Putamen (tissue), 1 donor: ENCODE data around the gene GTF3C2.
"Not testable (repeated sequence)": the region's sequence is repeated elsewhere in the genome, so short reads cannot be mapped to it uniquely, and the experiment has no call there.

Experiments used
- DNase-seq: peaks from one replicate; pipeline ENCODE4 v3.0.0-alpha.2; 2016; ENCODE audit warnings: low spot score

Gene GTF3C2

DNA sequence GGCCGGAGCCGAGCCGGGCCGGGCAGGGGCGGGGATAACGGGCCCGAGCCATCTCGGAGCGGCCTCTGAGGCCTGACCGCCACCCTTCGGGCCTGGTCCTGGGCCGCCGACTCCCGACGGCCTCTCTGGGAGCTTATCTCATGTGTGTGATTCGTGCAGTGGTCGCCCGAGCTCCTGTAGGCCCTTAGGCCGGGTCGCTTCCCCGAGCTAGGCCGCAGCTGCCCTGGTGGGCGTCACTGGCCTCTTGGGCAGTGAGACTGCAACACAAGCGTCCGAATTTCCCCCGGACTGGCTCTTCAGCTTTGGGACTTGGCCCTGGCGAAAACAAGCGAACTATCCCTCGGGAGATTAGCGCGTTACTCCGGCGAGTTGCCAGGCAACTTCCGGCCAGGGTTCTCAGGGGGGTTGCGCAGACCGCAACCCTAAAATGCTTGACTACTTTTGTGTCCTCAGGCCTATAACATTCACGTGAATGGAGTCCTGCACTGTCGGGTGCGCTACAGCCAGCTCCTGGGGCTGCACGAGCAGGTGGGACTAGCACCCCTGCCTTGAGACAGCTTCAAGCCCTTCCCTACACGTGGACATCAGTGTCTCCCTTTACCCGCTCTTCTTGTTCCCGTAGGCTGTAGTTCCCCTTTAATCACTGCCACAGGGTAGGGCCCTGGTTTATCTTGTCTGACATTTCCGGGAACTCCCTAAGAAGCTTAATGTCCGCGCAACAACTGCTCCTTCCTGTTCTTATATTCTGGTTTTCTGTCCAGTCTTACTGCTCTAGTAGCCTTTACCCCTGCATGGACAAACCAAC lies 14.5 kb upstream of the GTF3C2 start:
- no peak for DNase-seq

DNA sequence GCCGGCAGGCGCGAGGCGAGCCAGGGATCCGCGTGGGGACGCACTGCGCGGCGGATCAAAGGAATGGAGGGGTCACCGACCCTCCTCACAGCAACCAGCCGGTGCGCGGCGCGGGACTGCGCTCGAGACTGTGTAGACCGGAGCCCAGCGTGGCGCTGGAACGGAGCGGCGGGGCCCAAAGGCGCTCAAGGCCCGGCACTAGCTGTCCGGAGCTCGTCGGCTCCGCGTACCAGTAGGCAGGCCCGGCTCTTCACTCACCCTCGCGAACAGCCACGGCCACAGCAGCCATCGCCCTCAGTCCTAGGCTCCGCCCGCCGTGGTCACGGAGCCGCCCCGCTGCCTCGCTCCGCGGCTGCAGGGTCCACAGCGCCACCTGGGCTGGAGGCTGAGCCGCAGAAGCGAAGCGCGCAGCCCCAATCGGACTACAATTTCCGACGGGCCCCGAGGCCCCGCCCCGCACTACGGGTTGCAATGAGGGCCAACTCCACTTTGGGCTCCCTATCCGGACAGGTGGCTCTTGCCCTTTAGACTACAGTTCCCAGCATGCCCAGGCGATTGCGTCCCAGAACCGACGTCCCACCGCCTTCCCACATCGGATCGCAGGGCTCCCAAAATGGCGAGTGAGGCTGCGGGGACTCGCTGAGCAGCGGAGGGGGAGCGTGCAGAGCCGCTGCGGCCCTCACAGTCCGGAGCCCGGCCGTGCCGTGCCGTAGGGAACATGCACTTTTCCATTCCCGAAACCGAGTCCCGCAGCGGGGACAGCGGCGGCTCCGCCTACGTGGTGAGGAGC lies 13.7 kb upstream of the GTF3C2 start, which contains the start of the genes EIF2B4 and SNX17:
Gene EIF2B4 (minus strand): TSS at position 313 of the 790 bp plus-strand sequence. CDS start 24 bp downstream, at position 289.
Gene SNX17 (plus strand): TSS at position 591 of the 790 bp plus-strand sequence. CDS start 128 bp downstream, at position 719.
- peak; percentile 99 for DNase-seq

DNA sequence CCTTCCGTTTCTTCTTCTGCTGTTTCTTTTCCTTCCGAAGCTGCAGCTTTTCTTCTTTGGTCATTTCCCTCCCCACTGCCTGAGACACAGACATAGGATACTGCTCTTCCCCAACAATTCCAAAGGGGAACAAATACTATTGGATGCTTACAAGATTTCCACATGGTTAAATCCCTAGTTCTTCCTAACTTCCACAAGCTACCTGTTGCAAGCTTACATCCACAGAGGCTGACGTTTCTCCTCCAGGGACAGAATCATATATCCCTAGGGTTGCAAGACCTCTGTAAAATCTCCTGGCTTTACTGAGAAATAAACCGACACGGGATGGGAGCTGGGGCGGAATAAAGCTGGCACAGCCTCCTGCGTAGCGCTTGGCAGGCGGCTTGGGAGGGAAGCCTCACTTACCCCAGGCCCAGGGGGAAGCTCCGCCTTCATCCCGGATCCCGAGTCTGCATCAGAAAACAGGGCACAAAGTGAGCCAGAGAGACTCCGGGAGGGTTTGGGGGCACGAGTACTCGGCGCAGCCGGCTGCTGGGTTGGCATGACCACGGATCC lies 13.0 kb upstream of the GTF3C2 start:
- DNase-seq, result peak; percentile 57

DNA sequence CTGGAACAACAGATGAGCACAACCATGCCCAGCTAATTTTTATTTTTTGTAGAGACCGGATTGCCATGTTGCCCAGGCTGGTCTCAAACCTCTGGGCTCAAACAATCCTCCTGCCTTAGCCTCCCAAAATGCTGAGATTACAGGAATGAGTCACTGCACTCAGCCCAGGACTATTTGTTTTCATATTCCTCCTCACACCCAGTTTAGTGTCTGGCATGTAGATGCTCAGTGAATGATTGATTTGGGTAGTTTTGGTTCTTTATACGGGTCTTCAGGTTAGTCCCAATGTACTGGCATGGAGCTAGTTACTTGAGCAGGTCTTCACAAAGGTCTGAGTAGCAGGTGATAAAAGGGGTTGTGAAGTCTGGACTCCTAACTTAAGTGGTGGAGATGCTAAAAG lies 7.4 kb upstream of the GTF3C2 start:
- DNase-seq, result no peak

DNA sequence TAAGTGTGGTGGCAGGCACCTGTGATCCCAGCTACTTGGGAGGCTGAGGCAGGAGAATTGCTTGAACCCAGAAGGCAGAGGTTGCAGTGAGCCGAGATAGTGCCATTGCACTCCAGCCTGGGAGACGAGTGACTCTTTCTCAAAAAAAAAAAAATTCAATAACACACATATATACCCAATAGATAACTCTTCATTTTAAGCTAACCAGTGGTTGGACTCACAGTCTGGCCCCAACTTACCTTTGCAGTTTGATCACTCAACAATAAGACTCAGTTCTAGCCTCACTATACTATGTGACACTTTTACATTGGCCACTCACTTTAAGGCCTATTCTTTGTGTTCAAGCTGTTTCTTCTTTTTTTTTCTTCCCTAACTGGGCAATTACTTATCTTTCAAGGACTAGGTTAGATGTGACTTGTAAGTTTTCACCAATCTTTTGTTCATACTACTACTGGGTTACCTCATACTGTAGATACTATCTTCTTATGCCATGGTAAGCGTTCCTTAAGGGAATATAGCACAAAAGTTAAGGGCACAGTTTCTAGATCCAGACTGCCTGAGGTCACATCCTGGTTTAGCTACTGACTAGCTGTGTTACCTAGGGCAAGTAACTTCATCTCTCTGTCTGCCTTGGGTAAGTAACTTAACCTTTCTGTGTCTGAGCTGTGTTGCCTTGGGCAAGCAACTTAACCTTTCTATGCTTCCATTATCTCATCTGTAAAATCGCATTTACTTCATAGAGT lies 6.3 kb upstream of the GTF3C2 start:
- no peak for DNase-seq

DNA sequence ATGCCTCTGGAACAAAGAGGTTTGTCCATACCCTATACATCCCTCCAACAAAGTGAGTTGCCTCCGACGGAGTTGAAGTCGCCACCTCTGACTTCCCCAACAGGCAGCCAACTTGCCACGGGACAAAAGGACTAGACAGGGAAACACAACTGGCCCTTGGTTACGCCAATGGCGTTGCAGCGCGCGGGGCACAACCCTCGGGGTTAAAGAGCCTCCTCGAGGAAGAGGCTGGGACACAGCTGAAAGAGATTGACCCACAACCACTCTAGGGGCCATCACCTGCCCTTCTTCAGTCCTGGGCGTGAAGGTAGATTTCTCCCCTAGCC lies 545 bp downstream of the GTF3C2 start:
- DNase-seq, result no peak

DNA sequence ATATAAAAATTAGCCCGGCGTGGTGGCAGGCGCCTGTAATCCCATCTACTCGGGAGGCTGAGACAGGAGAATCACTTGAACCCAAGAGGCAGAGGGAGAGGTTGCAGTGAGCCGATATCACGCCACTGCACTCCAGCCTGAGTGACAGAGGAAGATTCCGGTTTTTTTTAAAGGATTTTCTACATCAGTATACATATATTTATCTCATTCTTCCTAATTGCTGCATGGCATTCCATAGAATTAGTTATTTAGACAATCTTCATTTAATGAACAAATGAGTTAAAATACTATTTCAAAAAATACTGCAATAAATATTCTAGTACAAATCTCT lies 2.0 kb downstream of the GTF3C2 start:
- DNase-seq, result no peak

DNA sequence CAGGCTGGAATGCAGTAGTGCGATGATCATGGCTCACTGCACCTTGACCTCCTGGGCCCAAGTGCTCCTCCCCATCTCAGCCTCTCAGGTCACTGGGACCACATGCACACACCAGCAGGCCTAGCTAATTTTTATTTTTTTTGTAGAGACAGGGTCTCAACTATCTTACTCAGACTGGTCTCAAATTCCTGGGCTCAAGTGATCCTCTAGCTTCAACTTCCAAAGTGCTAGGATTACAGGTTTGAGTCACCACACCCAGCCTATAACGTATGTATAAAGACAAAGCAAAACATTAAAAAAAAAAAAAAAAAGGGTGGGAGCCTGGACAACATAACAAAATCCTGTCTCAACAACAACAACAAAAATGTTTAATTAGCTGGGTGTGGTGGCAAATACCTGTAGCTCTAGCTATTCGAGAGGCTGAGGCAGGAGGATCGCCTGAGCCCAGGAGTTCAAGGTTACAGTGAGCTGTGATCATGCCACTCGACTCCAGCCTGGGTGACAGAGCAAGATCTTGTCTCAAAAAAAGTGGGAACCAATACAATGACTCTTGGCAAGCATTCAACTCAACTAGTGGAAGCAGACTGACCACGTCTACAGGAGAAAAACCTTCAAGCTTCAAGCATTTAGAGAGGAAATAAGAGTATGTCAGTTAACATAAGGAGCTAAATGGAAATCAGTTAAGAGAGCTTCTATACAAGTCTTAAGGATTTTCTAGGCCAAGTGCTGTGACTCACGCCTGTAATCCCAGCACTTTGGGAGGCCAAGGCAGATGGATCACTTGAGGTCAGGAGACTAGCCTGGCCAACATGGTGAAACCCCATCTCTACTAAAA lies 2.6 kb downstream of the GTF3C2 start:
- no peak for DNase-seq

DNA sequence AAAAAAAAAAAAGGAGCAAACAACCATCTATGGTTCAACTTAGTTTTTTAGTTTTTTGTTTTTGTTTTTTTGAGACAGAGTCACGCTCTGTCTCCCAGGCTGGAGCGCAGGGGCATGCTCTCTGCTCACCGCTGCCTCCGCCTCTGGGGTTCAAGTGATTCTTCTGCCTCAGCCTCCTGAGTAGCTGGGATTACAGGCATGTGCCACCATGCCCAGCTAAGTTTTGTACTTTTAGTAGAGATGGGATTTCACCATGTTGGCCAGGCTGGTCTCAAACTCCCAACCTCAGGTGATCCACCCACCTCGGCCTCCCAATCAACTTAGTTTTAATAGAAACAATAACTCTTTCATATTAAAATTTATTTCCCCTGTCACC lies 3.2 kb downstream of the GTF3C2 start:
- not testable (repeated sequence) for DNase-seq

DNA sequence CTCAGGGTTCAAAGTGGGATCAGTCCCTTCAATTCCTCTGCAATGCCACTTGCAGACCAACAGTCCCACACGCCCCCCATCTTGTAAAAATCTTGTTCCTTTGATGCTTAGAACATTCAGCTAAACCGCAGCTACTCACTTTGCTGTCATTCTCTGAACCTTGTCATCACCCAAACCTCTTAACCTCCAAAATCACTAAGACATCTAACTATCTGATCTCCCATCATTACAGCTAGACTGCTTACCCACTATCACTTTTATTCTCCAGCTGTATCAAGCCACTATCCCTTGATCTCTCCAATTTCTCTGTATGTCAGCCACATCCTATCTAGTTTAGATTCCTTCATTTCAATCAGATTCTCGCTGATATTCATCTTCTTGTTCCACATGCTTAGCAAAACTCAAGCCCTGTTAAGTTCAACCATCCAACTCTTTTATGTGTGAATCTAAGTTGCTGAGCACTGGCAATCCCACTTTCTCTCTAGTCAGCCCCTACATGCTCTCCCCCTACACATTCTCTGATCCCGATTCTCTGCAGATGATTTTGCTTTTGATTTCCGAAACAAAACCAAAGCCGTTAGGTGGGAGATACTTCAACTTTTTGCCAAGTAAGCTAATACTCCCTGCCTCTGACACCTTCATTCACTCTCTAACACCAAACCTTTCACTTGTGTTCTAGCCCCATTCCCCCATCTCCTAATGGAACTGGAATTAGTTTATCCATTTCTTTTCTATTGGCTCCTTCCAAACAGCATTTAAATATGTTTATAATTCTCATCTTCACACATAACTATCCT lies 4.6 kb downstream of the GTF3C2 start:
- no peak for DNase-seq

DNA sequence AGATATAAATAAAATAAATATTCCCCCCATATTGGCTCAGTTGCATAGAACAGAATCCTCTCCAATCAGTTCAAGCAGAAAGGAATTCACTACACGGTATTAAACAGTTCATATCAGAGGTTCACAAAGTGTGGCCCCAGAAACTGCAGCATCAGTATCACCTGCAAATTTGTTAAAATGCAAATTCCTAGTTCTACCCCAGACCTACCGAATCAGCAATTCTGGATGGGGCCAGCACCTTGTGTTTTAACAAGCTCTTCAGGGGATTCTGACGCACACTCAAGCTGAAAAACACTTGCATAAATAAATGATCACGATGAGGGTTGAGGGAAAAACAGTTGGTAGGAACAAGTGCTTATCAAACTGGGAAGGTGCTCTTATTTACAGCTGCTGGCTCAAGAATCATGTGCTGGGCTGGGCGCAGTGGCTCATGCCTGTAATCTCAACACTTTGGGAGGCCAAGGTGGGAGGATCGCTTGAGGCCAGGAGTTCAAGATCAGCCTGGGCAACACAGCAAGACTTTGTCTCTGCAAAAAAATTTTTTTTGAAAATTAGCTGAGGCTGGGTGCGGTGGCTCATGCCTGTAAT lies 6.4 kb downstream of the GTF3C2 start:
- no peak for DNase-seq

DNA sequence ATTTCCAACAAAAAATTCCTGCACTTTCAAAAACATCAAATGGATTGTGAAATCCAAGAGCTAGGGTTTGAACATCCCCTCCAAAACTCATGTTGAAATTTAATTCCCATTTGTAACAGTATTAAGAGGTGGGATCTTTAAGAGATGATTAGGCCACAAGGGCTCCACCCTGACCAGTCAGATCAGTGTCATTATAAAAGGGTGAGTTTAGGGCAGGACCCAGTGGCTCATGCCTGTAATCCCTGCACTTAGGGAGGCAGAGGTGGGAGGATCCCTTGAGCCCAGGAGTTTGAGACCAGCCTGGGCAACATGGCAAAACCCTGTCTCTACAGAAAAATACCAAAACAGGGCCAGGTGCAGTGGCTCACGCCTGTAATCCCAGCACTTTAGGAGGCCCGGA lies 8.9 kb downstream of the GTF3C2 start:
- DNase-seq, result no peak

DNA sequence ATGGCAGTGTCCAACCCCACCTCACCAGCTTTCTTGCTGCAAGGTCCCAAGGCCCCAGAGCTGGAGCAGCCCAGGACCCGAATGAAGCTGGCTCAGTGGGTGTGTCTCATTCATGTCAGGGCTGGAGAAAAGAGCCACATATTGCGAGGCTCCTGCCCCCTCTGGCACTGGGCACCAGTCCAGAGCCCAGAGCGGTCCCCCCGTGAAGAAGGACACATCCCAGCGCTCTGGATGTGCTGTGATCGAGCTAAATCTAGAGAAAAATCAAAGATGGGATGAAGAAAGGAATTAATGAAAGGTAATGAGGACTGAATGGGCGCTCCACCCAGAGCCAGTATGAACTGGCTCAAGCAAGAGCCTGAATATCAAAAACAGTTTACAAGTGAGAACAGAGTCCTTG lies 20.4 kb downstream of the GTF3C2 start:
- no peak for DNase-seq

DNA sequence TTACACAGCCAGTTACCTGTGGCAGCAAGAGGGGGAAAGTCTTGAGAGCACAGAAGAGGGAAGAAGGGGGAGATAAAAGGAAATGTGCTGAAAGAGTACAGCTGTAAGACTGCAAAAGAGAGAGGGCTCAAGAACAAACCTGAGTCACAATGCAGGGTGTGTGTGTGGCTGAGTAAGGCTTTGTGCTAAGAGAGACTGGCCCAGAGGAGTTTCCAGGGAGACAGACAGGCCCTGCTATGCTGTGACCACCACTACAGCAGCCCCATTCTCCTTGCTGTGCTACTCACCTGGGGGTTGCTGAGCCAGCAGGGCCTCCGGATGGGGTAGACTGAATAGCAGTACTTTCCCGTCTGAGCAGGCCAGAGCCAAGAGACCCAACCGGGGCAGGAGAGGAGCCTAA lies 21.3 kb downstream of the GTF3C2 start:
- DNase-seq, result no peak

DNA sequence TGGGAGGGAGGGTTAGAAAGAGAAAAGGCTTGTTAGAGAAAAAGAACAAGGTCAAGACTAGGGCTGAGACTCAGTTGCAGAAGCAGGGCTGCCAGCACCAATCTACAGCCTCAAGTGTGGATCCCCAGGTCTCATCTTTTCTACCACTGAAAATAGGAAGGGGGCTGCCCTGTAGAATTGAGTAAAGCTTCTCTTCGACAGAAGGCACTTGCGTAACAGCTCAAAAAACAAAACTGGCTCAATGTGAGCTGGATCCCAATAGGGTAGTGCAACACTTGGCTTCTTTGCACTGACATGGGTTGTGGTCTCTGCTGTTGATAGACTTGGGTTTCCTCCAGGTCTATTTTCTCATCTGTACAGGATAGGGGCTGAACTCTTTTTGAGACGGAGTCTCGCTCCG lies 31.8 kb downstream of the GTF3C2 start:
- DNase-seq, result no peak

DNA sequence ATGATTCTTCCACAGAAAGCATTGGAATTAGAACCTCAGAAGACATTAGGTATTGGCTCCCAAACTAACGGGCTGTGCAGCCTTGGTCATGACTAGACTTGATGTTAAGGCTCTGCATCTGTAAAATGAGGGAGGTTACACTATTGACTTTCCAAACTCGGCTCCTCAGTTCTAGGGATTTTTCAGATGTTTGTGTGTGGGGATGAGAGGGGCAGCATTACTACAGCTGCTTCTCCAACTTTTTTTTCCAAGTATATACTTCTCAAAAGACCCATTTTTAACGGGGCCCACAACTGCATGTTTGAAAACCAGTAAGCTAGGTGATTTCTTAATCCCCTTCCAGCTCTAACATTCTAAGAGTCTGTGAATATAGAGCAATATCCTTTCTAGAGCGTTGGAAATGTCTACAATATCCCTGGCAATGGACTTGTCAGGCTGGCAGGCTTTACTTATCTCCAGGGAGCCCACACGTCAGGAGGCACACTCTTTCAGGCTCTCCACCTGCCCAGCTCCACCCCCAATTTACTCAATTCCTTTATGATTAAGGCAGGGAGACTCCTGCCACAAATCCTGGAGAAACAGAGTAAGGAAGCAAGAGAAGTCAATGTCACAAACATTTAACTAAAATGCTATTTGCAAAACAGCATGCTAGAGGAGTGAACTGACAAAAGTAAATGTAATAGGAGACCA lies 32.8 kb downstream of the GTF3C2 start:
- peak; percentile 11 for DNase-seq

DNA sequence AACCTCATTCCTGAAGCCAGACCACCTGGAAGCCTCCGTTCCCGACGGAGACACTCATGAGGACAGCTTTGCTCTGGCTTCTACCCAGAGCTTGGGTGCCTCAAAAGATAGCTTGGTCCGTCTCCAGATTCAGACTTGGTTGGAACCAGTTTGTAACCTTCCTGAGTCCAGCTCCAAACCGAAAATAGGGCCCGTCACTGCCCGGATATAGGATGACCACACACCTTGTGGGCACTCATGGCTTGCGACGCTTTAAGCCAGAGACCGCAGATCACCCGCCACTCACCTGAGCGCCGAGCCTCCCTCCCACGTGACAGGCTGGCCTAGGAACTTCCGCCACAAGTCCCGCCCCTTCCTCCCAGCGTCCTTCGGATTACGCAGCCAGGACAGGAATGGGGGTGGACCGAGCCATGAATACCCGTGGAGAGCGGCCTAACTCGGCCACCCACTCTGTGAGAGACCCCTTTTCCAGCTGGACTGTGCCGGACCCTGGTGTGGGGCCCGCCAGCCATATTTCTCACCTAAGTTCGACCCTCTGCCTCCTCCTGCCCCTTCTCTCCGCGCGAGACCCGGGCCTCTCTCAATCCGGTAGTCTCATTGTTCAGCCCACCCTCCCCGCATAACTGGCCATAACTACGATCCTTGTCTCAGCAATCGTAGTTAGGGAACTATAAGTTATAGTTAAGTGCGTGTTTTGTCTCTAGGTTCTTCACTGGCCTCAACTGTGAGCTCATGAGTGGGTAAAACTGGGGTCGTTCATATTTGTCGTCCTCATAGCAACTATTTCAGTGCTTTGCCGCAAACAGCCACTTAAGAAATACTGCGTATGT lies 33.6 kb downstream of the GTF3C2 start, which contains the start of gene MPV17:
Gene MPV17 (minus strand): TSS at position 332 of the 830 bp plus-strand sequence. CDS start 580 bp downstream, outside the sequence.
- DNase-seq, result peak; percentile 92

DNA sequence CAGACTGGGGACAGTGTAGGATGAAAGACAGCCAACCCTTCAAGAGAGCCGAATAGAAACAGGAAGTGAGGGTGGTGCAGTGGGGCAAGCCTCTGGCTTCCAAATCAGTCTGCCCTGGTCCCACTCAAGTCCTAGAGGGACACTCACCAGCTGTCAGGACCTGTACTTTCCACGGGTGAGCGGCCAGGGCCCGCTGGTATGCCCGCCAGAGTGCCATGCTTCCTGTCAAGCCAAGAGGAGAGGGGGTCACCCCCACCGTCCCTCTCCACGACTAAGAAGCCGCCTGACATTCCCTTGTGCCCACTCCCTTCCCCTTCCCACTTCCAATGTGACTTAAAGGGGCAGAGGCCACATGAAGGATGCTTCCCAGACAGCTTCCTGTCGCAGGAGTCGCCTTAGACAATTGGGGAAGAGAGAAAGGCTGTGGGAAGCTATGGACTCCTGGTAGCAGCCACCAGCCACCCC lies 34.2 kb downstream of the GTF3C2 start:
- DNase-seq, result no peak
